Natural killer cell (primary cell): ENCODE results near the gene NGEF. TPM values are rescaled to one million over a fixed set of nuclear protein-coding genes. Genes with fewer than 3 reads are reported as not detected.

Experiments
- ATAC-seq, 3 donors: fragments of 150-1000 bp in 2 of 3; fragments of 200-7000 bp in 1 of 3; cut with Tn5 transposase; 1 replicate in 1 of 3; 2 replicates in 2 of 3; pipeline ENCODE4 v1.10.0; 2021; ENCODE audit warnings: mild to moderate bottlenecking in 2 of 3, moderate library complexity in 2 of 3
- DNase-seq, 2 donors: peaks; one replicate each; pipeline versions ENCODE4 v3.0.0 to v3.0.0-alpha.2; 2013 to 2021; ENCODE audit warnings: mixed read lengths in 1 of 2
- H3K27ac ChIP-seq: one replicate; pipeline ENCODE4 v1.5.1; 2013; ENCODE audit warnings: mild to moderate bottlenecking, low read length
- H3K27me3 ChIP-seq: one replicate; pipeline ENCODE4 v1.6.1; 2013; ENCODE audit warnings: low read length; ENCODE audit not compliant: control insufficient read depth, insufficient read depth
- H3K36me3 ChIP-seq: one replicate; pipeline ENCODE4 v1.6.1; 2013; ENCODE audit warnings: low read length; ENCODE audit not compliant: control insufficient read depth, insufficient read depth
- H3K4me1 ChIP-seq: one replicate; pipeline ENCODE4 v1.6.1; 2013; ENCODE audit warnings: low read length; ENCODE audit not compliant: control insufficient read depth, insufficient read depth
- H3K4me3 ChIP-seq: one replicate; pipeline ENCODE4 v1.5.1; 2013; ENCODE audit warnings: low read length
- H3K9me3 ChIP-seq: one replicate; pipeline ENCODE4 v1.6.1; 2013; ENCODE audit warnings: low read length; ENCODE audit not compliant: control insufficient read depth, insufficient read depth
- H3K27ac Mint-ChIP-seq, 2 donors: one replicate each; pipeline ENCODE4 v1.8.0; 2022; ENCODE audit warnings: mild to moderate bottlenecking in 2 of 2, mixed read lengths in 2 of 2, moderate library complexity in 1 of 2
- H3K27me3 Mint-ChIP-seq, 2 donors: one replicate each; pipeline ENCODE4 v1.8.0; 2022; ENCODE audit warnings: low read depth in 2 of 2, mixed read lengths in 2 of 2
- H3K36me3 Mint-ChIP-seq: one replicate; pipeline ENCODE4 v1.8.0; 2022; ENCODE audit warnings: mixed read lengths
- H3K4me1 Mint-ChIP-seq, 2 donors: one replicate each; pipeline ENCODE4 v1.8.0; 2022; ENCODE audit warnings: mixed read lengths in 2 of 2
- H3K4me3 Mint-ChIP-seq: one replicate; pipeline ENCODE4 v1.8.0; 2022; ENCODE audit warnings: mild to moderate bottlenecking, moderate library complexity, mixed read lengths
- H3K9me3 Mint-ChIP-seq, 2 donors: one replicate each; pipeline ENCODE4 v1.8.0; 2022; ENCODE audit warnings: mixed read lengths in 2 of 2
- WGBS: methylation state at CpG from one replicate; pipeline ENCODE4 v1.1.7; 2013; ENCODE audit warnings: missing lambda C conversion rate; ENCODE audit not compliant: insufficient coverage; 5-methylcytosine and 5-hydroxymethylcytosine counted together
- intact Hi-C: fragments of 100-400 bp; cut with micrococcal nuclease; formaldehyde crosslinking; loops from one replicate; pipeline ENCODE4 v1.14.2; 2022
- total RNA-seq, 4 donors: library from RNA; stranded (reverse); fragments of 120-200 nt in 1 of 4; gene quantifications; one replicate each; pipeline versions ENCODE4 v1.2.3 to v1.2.4, GENCODE V29; 2013 to 2022
- TF ChIP-seq, protein P1 (sequence below): fragments of 200-600 bp; IDR thresholded peaks from one replicate; pipeline ENCODE4 v1.8.0; 2022; ENCODE audit warnings: antibody characterized with exemption

NGEF gene
- total RNA-seq, 3 donors from 2014 or later (not counting 1 experiment from before 2014, with no cell fraction given) = not detected

DNA sequence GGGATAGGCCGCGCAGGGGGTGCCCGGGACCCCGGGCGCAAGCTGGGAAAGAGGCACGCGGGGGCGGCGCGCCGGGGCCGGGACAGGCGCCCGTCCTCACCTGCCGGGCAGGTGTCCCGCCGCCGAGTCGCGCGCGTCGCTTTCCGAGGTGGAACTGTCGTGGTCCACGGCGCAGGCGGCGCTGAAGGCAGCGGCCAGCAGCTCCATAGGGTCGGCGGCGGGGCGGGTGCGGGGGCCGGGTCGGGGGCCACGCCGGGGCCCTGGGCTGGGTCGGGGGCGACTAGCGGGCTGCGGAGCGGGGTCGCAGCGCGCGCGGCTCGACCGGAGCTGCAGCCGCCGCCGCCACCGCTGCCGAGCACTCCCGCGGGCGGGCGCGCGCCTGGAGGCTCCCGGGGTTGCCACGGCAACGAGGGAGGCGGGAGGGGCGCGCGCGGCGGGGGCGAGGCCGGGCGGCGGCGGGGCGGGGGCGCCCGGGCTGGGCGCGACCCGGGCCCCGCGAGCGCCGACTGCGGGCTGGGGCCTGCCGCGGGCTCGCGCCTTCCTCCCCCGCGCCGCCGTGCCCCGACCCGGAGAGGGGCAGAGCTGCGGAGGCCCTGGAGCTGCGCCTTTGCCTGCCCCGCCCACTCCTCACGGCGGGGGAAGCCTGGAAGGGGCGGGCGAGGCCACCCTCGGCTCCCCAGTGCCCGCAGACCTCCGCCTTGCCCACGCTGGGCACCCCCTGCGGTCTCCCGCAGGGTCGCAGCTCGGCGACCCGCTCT is 85.1 kb downstream of the NGEF start:
- intact Hi-C loops = no loop called here
- Histone ChIP-seq H3K36me3 (no peaks in the 10 kb centered on the region), H3K27me3 (peaks cover 16% of the 10 kb centered on the region), H3K27ac (no peak overlapping the region), H3K4me3 (no peak overlapping the region), H3K9me3 (no peaks in the 10 kb centered on the region), H3K4me1 (peaks cover 10% of the 10 kb centered on the region)
- Mint-ChIP-seq H3K4me3 (peak overlapping the region; percentile 64), H3K36me3 (no peaks in the 10 kb centered on the region), H3K27me3 (peaks cover 40 to 43% of the 10 kb centered on the region in 2 donors), H3K27ac (no peak overlapping the region), H3K9me3 (no peaks in the 10 kb centered on the region), H3K4me1 (peaks cover 0 to 9% of the 10 kb centered on the region in 2 donors)
- TF ChIP-seq, protein P1, sequence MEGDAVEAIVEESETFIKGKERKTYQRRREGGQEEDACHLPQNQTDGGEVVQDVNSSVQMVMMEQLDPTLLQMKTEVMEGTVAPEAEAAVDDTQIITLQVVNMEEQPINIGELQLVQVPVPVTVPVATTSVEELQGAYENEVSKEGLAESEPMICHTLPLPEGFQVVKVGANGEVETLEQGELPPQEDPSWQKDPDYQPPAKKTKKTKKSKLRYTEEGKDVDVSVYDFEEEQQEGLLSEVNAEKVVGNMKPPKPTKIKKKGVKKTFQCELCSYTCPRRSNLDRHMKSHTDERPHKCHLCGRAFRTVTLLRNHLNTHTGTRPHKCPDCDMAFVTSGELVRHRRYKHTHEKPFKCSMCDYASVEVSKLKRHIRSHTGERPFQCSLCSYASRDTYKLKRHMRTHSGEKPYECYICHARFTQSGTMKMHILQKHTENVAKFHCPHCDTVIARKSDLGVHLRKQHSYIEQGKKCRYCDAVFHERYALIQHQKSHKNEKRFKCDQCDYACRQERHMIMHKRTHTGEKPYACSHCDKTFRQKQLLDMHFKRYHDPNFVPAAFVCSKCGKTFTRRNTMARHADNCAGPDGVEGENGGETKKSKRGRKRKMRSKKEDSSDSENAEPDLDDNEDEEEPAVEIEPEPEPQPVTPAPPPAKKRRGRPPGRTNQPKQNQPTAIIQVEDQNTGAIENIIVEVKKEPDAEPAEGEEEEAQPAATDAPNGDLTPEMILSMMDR = no peak
- ATAC-seq = peak in 2 of 3 donors; percentile 29 to 49
- peak in 1 of 2 donors; percentile 22 for DNase-seq
- WGBS = 1% methylated on average over 114 of the region's 114 CpGs

GRCh38 chr2:232927032-232927792 is 85.8 kb downstream of the NGEF start:
- DNase-seq = no peak
- TF ChIP-seq, protein P1 = no peak
- Histone ChIP-seq H3K27me3 (peaks cover 16% of the 10 kb centered on the region), H3K9me3 (no peaks in the 10 kb centered on the region), H3K4me3 (no peak overlapping the region), H3K27ac (no peak overlapping the region), H3K4me1 (peaks cover 10% of the 10 kb centered on the region), H3K36me3 (no peaks in the 10 kb centered on the region)
- intact Hi-C loops = no loop called here
- no peaks in the 10 kb centered on the region for H3K36me3 Mint-ChIP-seq
- 4% methylated on average over 76 of the region's 76 CpGs for WGBS
- ATAC-seq = no peak
- H3K27me3 Mint-ChIP-seq = peaks cover 40 to 43% of the 10 kb centered on the region in 2 donors
- H3K27ac Mint-ChIP-seq = no peak overlapping the region
- H3K4me1 Mint-ChIP-seq = peaks cover 0 to 9% of the 10 kb centered on the region in 2 donors
- peak overlapping the region; percentile 73 for H3K4me3 Mint-ChIP-seq
- H3K9me3 Mint-ChIP-seq = no peaks in the 10 kb centered on the region

DNA sequence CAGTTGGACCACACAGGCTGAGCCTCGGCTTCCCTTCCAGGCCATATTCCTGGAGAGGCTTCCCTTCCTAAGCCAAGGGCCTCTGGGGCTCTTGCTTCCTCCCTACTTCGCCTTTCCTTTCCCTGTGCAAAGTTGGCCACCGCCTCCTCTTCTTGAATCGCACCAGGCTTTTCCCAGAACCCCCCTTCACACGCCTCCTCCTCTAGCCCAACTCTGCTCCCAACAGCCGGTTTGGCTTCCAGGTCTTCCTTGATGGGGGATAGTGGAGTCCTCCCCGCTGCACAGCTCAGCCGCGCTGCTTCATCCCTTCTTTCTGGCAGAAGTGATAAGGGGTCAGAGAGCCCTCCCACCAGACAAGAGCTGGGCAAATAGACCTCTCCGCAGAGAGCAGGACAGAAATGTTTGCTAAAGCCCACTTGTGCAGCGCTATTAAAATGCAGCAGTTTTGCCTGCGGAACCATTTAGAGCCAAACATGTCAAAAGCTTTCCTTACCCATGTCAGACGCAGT is 86.6 kb downstream of the NGEF start:
- DNase-seq = no peak
- H3K36me3 Mint-ChIP-seq = no peaks in the 10 kb centered on the region
- TF ChIP-seq, protein P1 = no peak
- no peak overlapping the region for H3K27ac Mint-ChIP-seq
- H3K4me1 ChIP-seq = peaks cover 10% of the 10 kb centered on the region
- no peak overlapping the region for H3K4me3 ChIP-seq
- H3K27ac ChIP-seq = no peak overlapping the region
- H3K27me3 Mint-ChIP-seq = peaks cover 40 to 42% of the 10 kb centered on the region in 2 donors
- intact Hi-C loops = no loop called here
- no peaks in the 10 kb centered on the region for H3K9me3 ChIP-seq
- no peaks in the 10 kb centered on the region for H3K36me3 ChIP-seq
- 18% methylated on average over 13 of the region's 13 CpGs for WGBS
- no peaks in the 10 kb centered on the region for H3K9me3 Mint-ChIP-seq
- peak overlapping the region; percentile 73 for H3K4me3 Mint-ChIP-seq
- ATAC-seq = no peak
- peaks cover 0 to 9% of the 10 kb centered on the region in 2 donors for H3K4me1 Mint-ChIP-seq
- peaks cover 16% of the 10 kb centered on the region for H3K27me3 ChIP-seq
